Measurements from ENCODE around the gene CCDC71. TPM values are rescaled to one million over a fixed set of nuclear protein-coding genes. Genes with fewer than 3 reads are reported as not detected.

CCDC71 gene
- total and polyA plus RNA-seq, 2 experiments from 2014 or later: 1.5 to 39.7 TPM

DNA sequence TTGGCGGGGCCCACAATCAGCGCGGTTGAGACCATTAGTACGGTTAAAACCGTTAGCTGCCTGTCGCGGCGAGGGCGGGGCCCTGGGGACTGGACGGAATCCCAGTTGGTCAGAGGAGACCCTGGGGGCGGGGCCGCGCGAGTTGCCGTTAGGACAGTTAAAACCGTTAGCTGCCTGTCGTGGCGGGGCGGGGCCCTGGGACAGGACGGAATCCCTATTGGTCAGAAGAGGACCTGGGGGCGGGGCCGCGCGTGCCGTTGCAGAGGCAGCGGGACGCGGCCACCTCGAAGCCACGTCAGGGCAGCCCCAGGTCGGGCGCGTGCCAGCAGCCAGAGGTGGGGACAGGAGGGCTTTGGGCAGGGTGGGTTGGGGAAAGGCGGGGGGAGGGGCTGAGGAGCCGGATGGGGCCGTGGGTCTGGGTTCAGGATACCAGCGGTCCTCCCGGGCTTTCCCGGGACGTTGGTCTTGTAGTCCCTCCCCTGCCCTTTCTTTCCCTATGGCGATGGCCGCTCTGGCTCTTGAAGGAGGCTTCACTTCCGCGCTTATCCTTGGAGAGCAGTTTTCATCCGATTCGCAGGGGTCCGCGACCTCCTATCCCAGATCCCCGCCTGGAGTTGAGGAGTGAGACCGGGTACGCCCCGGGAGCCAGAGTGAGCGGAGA, 33.2 kb upstream of the CCDC71 start:
- H3K4me2 ChIP-seq (ENCODE audit: unreplicated experiment): peak overlapping the region; percentile 79
- TF ChIP-seq EZH2 (IDR thresholded peaks at IDR 0.05; ENCODE audit: insufficient read depth, poor library complexity, severe bottlenecking) (no peak), EZH2phosphoT487 (IDR thresholded peaks at IDR 0.05; ENCODE audit: insufficient read depth, low read depth) (no peak)
- no peaks in the 10 kb centered on the region for H3K27me3 ChIP-seq (replicated peaks; ENCODE audit: insufficient read depth)
- peaks cover 10% of the 10 kb centered on the region; the same call in 1 of the 2 replicates for H3F3A ChIP-seq (ENCODE audit: insufficient read depth)
- H3K9me3 ChIP-seq (ENCODE audit: low read depth): no peaks in the 10 kb centered on the region
- in situ Hi-C loops (cut with MboI): no loop called here
- H2AFZ ChIP-seq: peak overlapping the region; percentile 83
- no peaks in the 10 kb centered on the region; the same call in 1 of the 2 replicates for H3K4me1 ChIP-seq (ENCODE audit: insufficient read depth)
- H3K4me3 ChIP-seq: peak overlapping the region; percentile 75
- H3K27ac ChIP-seq: peak overlapping the region; percentile 89
- H4K20me1 ChIP-seq (ENCODE audit: insufficient read depth): no peaks in the 10 kb centered on the region
- 19 to 28% methylated on average over 48 to 53 of the region's 53 CpGs for WGBS, 2 experiments (ENCODE audit: low coverage in 1 of 2, low lambda C conversion rate in 2 of 2, missing lambda C conversion rate in 2 of 2)
- H3K9ac ChIP-seq: peak overlapping the region; percentile 90
- peak; percentile 95 for DNase-seq
- no peaks in the 10 kb centered on the region for H3K9me2 ChIP-seq (ENCODE audit: insufficient read depth)
- H3K36me3 ChIP-seq (ENCODE audit: low read depth): no peaks in the 10 kb centered on the region
- H3K79me2 ChIP-seq (ENCODE audit: insufficient read depth): peaks cover 22% of the 10 kb centered on the region

DNA sequence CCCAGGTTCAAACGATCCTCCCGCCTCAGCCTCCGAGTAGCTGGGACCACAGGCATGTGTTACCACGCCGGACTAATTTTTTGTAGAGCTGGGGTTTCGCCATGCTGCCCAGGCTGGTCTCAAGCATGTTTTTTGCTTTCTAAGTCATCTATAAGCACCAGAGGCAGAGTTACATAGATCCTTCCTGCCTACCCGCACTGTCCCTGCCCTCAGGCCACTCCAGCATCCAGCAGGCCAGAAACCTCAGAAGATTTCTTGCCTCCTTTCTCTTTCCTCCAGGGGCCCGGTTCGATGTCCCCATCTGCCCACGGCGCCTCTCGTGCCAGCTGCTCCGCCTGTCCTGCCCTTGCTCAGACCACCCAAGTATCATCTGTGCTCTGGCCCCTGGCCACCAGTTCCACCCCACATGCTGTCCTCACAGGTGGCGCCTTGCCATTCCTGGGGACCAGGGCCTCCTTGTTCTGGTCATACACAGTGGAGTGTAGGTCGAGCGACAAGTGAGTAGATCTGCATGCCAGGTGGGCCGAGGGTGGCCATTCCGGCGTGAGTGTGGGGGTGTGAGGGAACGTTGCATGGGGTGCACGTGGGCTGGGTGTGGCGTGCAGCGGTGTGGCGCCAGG, 32.6 kb upstream of the CCDC71 start:
- DNase-seq: no peak
- TF ChIP-seq EZH2 (IDR thresholded peaks at IDR 0.05; ENCODE audit: insufficient read depth, poor library complexity, severe bottlenecking) (no peak), EZH2phosphoT487 (IDR thresholded peaks at IDR 0.05; ENCODE audit: insufficient read depth, low read depth) (no peak)
- H3F3A ChIP-seq (ENCODE audit: insufficient read depth): peaks cover 10% of the 10 kb centered on the region; the same call in 1 of the 2 replicates
- peak overlapping the region; percentile 52 for H3K4me2 ChIP-seq (ENCODE audit: unreplicated experiment)
- H3K27me3 ChIP-seq (replicated peaks; ENCODE audit: insufficient read depth): no peaks in the 10 kb centered on the region
- H3K9me3 ChIP-seq (ENCODE audit: low read depth): no peaks in the 10 kb centered on the region
- peak overlapping the region; percentile 75 for H3K4me3 ChIP-seq
- H2AFZ ChIP-seq: peak overlapping the region; percentile 83
- H3K4me1 ChIP-seq (ENCODE audit: insufficient read depth): no peaks in the 10 kb centered on the region; the same call in 1 of the 2 replicates
- no peaks in the 10 kb centered on the region for H3K36me3 ChIP-seq (ENCODE audit: low read depth)
- peaks cover 16% of the 10 kb centered on the region for H3K79me2 ChIP-seq (ENCODE audit: insufficient read depth)
- 49% methylated on average over 24 of the region's 24 CpGs for WGBS, 2 experiments (ENCODE audit: low coverage in 1 of 2, low lambda C conversion rate in 2 of 2, missing lambda C conversion rate in 2 of 2)
- peak overlapping the region; percentile 90 for H3K9ac ChIP-seq
- peak overlapping the region; percentile 89 for H3K27ac ChIP-seq
- in situ Hi-C loops (cut with MboI): no loop called here
- H4K20me1 ChIP-seq (ENCODE audit: insufficient read depth): no peaks in the 10 kb centered on the region
- no peaks in the 10 kb centered on the region for H3K9me2 ChIP-seq (ENCODE audit: insufficient read depth)

DNA sequence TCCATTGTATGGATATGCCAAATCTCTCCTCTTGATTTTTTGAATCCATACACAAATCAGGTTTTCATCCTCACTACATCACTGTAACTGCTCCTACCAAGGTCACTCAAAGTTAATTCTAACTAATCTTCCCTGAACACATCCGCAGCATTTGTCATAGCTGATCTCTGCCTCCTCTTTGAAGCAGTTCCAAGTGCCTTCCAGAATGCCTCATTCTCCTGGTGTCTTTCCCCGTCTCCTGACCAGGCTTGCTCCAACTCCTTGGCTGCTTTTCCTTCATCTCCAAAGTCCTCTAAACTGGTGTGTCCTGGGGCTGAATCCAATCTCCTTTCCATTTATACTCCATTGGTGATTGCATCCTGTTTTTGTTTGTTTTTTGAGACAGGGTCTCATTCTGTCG, 32.0 kb upstream of the CCDC71 start:
- H3K9ac ChIP-seq: no peak overlapping the region
- no peaks in the 10 kb centered on the region for H3K27me3 ChIP-seq (replicated peaks; ENCODE audit: insufficient read depth)
- no peaks in the 10 kb centered on the region for H3K9me2 ChIP-seq (ENCODE audit: insufficient read depth)
- in situ Hi-C loops (cut with MboI): no loop called here
- TF ChIP-seq EZH2 (IDR thresholded peaks at IDR 0.05; ENCODE audit: insufficient read depth, poor library complexity, severe bottlenecking) (no peak), EZH2phosphoT487 (IDR thresholded peaks at IDR 0.05; ENCODE audit: insufficient read depth, low read depth) (no peak)
- peaks cover 13% of the 10 kb centered on the region for H3K79me2 ChIP-seq (ENCODE audit: insufficient read depth)
- no peak overlapping the region for H3K4me2 ChIP-seq (ENCODE audit: unreplicated experiment)
- peak; percentile 63 for DNase-seq
- H3K36me3 ChIP-seq (ENCODE audit: low read depth): no peaks in the 10 kb centered on the region
- no peak overlapping the region for H3K4me3 ChIP-seq
- no peak overlapping the region for H3K27ac ChIP-seq
- no peaks in the 10 kb centered on the region for H4K20me1 ChIP-seq (ENCODE audit: insufficient read depth)
- H3K9me3 ChIP-seq (ENCODE audit: low read depth): no peaks in the 10 kb centered on the region
- peak overlapping the region; percentile 83; the same call in 1 of the 2 replicates for H2AFZ ChIP-seq
- H3K4me1 ChIP-seq (ENCODE audit: insufficient read depth): no peaks in the 10 kb centered on the region; the same call in 1 of the 2 replicates
- 37 to 43% methylated on average over 3 of the region's 3 CpGs for WGBS, 2 experiments (ENCODE audit: low coverage in 1 of 2, low lambda C conversion rate in 2 of 2, missing lambda C conversion rate in 2 of 2)
- H3F3A ChIP-seq (ENCODE audit: insufficient read depth): peaks cover 10% of the 10 kb centered on the region; the same call in 1 of the 2 replicates

DNA sequence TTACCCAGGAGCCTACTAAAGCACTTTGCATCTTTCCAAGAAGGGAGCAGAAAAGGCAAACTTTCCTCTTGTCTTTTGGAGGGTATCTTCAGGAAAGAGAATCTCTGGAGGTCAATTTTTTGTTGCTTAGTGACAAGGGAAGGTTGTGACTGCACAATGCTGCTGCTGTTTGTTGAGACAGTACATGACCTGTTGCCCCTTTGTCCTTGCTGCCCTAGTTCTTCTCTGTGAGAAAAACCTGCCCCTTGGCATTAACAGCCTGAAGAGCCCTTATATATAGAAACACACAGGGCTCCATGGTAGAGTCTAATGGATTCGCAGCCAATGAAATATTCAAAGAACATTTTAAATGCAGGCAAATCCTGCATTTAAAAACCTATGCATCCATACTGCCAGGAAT, 25.6 kb upstream of the CCDC71 start:
- WGBS, 2 experiments (ENCODE audit: low coverage in 1 of 2, low lambda C conversion rate in 2 of 2, missing lambda C conversion rate in 2 of 2): 42 to 50% methylated on average over 1 of the region's 1 CpG

More for the DNA sequence above, 25.6 kb upstream of the CCDC71 start:
- no peaks in the 10 kb centered on the region for H3F3A ChIP-seq (ENCODE audit: insufficient read depth)
- in situ Hi-C loops (cut with MboI): no loop called here
- H3K27ac ChIP-seq: no peak overlapping the region
- H3K27me3 ChIP-seq (replicated peaks; ENCODE audit: insufficient read depth): no peaks in the 10 kb centered on the region; the same call in 1 of the 2 replicates
- TF ChIP-seq EZH2 (IDR thresholded peaks at IDR 0.05; ENCODE audit: insufficient read depth, poor library complexity, severe bottlenecking) (no peak), EZH2phosphoT487 (IDR thresholded peaks at IDR 0.05; ENCODE audit: insufficient read depth, low read depth) (no peak)
- H3K4me1 ChIP-seq (ENCODE audit: insufficient read depth): no peaks in the 10 kb centered on the region
- no peak overlapping the region for H3K4me3 ChIP-seq
- H3K79me2 ChIP-seq (ENCODE audit: insufficient read depth): no peaks in the 10 kb centered on the region
- no peak overlapping the region for H3K9ac ChIP-seq
- no peaks in the 10 kb centered on the region for H3K36me3 ChIP-seq (ENCODE audit: low read depth)
- no peak for DNase-seq
- H3K9me3 ChIP-seq (ENCODE audit: low read depth): no peaks in the 10 kb centered on the region
- H4K20me1 ChIP-seq (ENCODE audit: insufficient read depth): no peaks in the 10 kb centered on the region
- H2AFZ ChIP-seq: no peak overlapping the region
- H3K9me2 ChIP-seq (ENCODE audit: insufficient read depth): no peaks in the 10 kb centered on the region
- H3K4me2 ChIP-seq (ENCODE audit: unreplicated experiment): no peak overlapping the region

All from GM23248 (cell line).